Panc1 (cell line): ENCODE measurements around the gene C17orf50. TPM values are rescaled to one million over a fixed set of nuclear protein-coding genes. Genes with fewer than 3 reads are reported as not detected.

Experiments used
- ATAC-seq: fragments of 200-7000 bp; cut with Tn5 transposase; 2 replicates; pipeline ENCODE4 v1.9.1; 2020; ENCODE audit warnings: mild to moderate bottlenecking, moderate library complexity
- BruUV-seq: library from RNA; stranded (reverse); fragments of 400-500 nt; replicated peaks from 2 replicates; lab custom pipeline; 2021; lab: Mats Ljungman, UMichigan
- CTCF ChIA-PET: fragments of 300-600 bp; sonication (Branson Sonifier 250); formaldehyde crosslinking; loops from one replicate; lab custom pipeline; 2022; ENCODE audit warnings: antibody characterized with exemption; lab: Charles Lee
- POLR2A ChIA-PET: fragments of 300-600 bp; sonication (Branson Sonifier 250); formaldehyde crosslinking; loops from one replicate; lab custom pipeline; 2022; ENCODE audit warnings: antibody characterized with exemption; lab: Charles Lee
- DNase-seq: peaks from one replicate; pipeline ENCODE4 v3.0.0-alpha.2; 2010; ENCODE audit warnings: low read depth, low spot score
- H3K27ac ChIP-seq: 2 replicates; pipeline ENCODE4 v1.5.1; 2011; ENCODE audit warnings: mild to moderate bottlenecking, low read length, inconsistent platforms
- H3K27me3 ChIP-seq: fragments of 200-500 bp; sonication (Bioruptor generic); 2 replicates; pipeline ENCODE4 v1.6.0; 2014; ENCODE audit warnings: low read length, inconsistent platforms; ENCODE audit not compliant: control insufficient read depth, insufficient read depth
- H3K36me3 ChIP-seq: fragments of 200-500 bp; sonication (Bioruptor generic); 2 replicates; pipeline ENCODE4 v1.5.1; 2014; ENCODE audit warnings: inconsistent platforms, mild to moderate bottlenecking, low read length, moderate library complexity; ENCODE audit not compliant: control insufficient read depth, insufficient read depth
- H3K4me1 ChIP-seq: 2 replicates; pipeline ENCODE4 v1.5.1; 2011; ENCODE audit warnings: inconsistent platforms, mild to moderate bottlenecking, low read length, moderate library complexity; ENCODE audit not compliant: control insufficient read depth, insufficient read depth
- H3K4me3 ChIP-seq, 2 experiments: 2 replicates each; pipeline ENCODE4 v1.5.1; 2011 to 2012; ENCODE audit warnings: low read depth in 2 of 2, low read length in 2 of 2, mild to moderate bottlenecking in 2 of 2, inconsistent platforms in 1 of 2, moderate library complexity in 1 of 2
- H3K9me3 ChIP-seq: fragments of 200-500 bp; sonication (Bioruptor generic); 2 replicates; pipeline ENCODE4 v1.5.1; 2014; ENCODE audit warnings: low read depth, mild to moderate bottlenecking, inconsistent platforms, low read length, moderate library complexity; ENCODE audit not compliant: control insufficient read depth, insufficient read depth
- POLR2AphosphoS5 ChIP-seq: IDR thresholded peaks from 2 replicates; pipeline ENCODE4 v1.6.1; 2012; ENCODE audit warnings: mild to moderate bottlenecking, low read depth, low read length, moderate library complexity
- SIN3A ChIP-seq: IDR thresholded peaks from 2 replicates; pipeline ENCODE4 v1.6.1; 2012; ENCODE audit warnings: low read depth, mild to moderate bottlenecking, low read length, moderate library complexity, borderline replicate concordance; ENCODE audit not compliant: insufficient read depth
- TCF7L2 ChIP-seq: IDR thresholded peaks from 2 replicates; pipeline ENCODE4 v1.6.1; 2011; ENCODE audit warnings: mild to moderate bottlenecking, low read depth, low read length, inconsistent platforms
- in situ Hi-C: cut with HindIII; loops from 2 replicates; pipeline ENCODE4 v1.10.0; 2016; ENCODE audit warnings: low sequenced_read_pairs, low pct_unique_long_range_greater_than_20kb
- intact Hi-C: fragments of 100-400 bp; cut with micrococcal nuclease; formaldehyde crosslinking; loops from one replicate; pipeline ENCODE4 v1.10.0; 2022; ENCODE audit not compliant: unreplicated experiment
- total RNA-seq: library from RNA; stranded (reverse); gene quantifications from one replicate; pipeline ENCODE4 v1.2.1, GENCODE V29; 2021; ENCODE audit not compliant: unreplicated experiment
- TF ChIP-seq, protein P1 (sequence below): fragments of 450-650 bp; IDR thresholded peaks from 2 replicates; pipeline ENCODE4 v1.5.1; 2017; ENCODE audit warnings: mild to moderate bottlenecking
- TF ChIP-seq, protein P2 (sequence below), 2 experiments: IDR thresholded peaks; 2 replicates each; pipeline ENCODE4 v1.6.1; 2011 to 2012; ENCODE audit warnings: low read depth in 2 of 2, control low read depth in 1 of 2, low read length in 1 of 2, mild to moderate bottlenecking in 1 of 2, moderate library complexity in 1 of 2; ENCODE audit not compliant: insufficient read depth in 1 of 2

C17orf50 gene
- total RNA-seq, 1 experiment from 2014 or later, result not detected

DNA sequence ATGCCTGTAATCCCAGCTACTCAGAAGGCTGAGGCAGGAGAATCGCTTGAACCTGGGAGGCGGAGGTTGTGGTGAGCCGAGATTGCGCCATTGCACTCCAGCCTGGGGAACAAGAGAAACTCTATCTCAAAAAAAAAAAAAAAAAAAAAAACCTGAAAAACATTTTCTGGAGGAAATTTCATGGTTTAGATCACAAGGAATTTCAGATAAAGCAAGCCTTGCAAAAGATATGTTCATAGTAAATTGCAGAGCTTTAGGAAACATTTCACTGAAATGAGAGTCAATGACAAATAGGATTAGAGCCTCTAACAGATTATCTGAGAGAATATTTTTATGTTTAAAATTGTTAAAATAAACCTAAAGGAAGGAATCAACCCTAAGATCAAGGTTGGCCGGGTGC lies 51.8 kb downstream of the C17orf50 start:
- ATAC-seq (no peak), DNase-seq (no peak)
- intact Hi-C loops, result no loop called here
- Histone ChIP-seq H3K4me1 (peaks cover 22% of the 10 kb centered on the region), H3K36me3 (peaks cover 12% of the 10 kb centered on the region), H3K9me3 (no peaks in the 10 kb centered on the region), H3K4me3 (no peak overlapping the region), H3K27ac (no peak overlapping the region), H3K27me3 (no peaks in the 10 kb centered on the region)
- TF ChIP-seq SIN3A (no peak), TCF7L2 (no peak), POLR2AphosphoS5 (no peak)
- TF ChIP-seq, protein P1, sequence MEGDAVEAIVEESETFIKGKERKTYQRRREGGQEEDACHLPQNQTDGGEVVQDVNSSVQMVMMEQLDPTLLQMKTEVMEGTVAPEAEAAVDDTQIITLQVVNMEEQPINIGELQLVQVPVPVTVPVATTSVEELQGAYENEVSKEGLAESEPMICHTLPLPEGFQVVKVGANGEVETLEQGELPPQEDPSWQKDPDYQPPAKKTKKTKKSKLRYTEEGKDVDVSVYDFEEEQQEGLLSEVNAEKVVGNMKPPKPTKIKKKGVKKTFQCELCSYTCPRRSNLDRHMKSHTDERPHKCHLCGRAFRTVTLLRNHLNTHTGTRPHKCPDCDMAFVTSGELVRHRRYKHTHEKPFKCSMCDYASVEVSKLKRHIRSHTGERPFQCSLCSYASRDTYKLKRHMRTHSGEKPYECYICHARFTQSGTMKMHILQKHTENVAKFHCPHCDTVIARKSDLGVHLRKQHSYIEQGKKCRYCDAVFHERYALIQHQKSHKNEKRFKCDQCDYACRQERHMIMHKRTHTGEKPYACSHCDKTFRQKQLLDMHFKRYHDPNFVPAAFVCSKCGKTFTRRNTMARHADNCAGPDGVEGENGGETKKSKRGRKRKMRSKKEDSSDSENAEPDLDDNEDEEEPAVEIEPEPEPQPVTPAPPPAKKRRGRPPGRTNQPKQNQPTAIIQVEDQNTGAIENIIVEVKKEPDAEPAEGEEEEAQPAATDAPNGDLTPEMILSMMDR, result no peak
- TF ChIP-seq, protein P2, sequence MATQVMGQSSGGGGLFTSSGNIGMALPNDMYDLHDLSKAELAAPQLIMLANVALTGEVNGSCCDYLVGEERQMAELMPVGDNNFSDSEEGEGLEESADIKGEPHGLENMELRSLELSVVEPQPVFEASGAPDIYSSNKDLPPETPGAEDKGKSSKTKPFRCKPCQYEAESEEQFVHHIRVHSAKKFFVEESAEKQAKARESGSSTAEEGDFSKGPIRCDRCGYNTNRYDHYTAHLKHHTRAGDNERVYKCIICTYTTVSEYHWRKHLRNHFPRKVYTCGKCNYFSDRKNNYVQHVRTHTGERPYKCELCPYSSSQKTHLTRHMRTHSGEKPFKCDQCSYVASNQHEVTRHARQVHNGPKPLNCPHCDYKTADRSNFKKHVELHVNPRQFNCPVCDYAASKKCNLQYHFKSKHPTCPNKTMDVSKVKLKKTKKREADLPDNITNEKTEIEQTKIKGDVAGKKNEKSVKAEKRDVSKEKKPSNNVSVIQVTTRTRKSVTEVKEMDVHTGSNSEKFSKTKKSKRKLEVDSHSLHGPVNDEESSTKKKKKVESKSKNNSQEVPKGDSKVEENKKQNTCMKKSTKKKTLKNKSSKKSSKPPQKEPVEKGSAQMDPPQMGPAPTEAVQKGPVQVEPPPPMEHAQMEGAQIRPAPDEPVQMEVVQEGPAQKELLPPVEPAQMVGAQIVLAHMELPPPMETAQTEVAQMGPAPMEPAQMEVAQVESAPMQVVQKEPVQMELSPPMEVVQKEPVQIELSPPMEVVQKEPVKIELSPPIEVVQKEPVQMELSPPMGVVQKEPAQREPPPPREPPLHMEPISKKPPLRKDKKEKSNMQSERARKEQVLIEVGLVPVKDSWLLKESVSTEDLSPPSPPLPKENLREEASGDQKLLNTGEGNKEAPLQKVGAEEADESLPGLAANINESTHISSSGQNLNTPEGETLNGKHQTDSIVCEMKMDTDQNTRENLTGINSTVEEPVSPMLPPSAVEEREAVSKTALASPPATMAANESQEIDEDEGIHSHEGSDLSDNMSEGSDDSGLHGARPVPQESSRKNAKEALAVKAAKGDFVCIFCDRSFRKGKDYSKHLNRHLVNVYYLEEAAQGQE (IDR thresholded peaks at IDR 0.05; ENCODE audit: insufficient read depth in 1 of 2, low read depth in 2 of 2, low read length in 1 of 2), result no peak
- in situ Hi-C loops, result no loop called here
- ChIA-PET CTCF (interaction anchor here (0.6 to 0.7 kb wide), 3 partner anchors 18 to 30 kb away, joined by 6 to 9 read pairs (median 7); no protein-coding TSS in a partner anchor), POLR2A (interaction anchor here (0.6 to 0.7 kb wide), 2 partner anchors 42 to 70 kb away, joined by 8 to 10 read pairs; no protein-coding TSS in a partner anchor)
- no TSS peak for BruUV-seq

Other genes with a start within 250 kb of the C17orf50 start
- 0.33 TPM for gene SLFN12L, start 223.2 kb upstream of the C17orf50 start, total RNA-seq
- not detected for gene SLFN14, start 200.1 kb upstream of the C17orf50 start, total RNA-seq
- gene PEX12, start 182.3 kb upstream of the C17orf50 start, total RNA-seq, result 6.6 TPM
- gene AP2B1, start 173.6 kb upstream of the C17orf50 start, total RNA-seq, result 446 TPM
- gene RASL10B, start 29.2 kb upstream of the C17orf50 start, total RNA-seq, result 4.3 TPM
- not detected for gene GAS2L2, start 7.6 kb upstream of the C17orf50 start, total RNA-seq
- gene MMP28, start 34.8 kb downstream of the C17orf50 start, total RNA-seq, result 1.6 TPM
- gene TAF15, start 48.6 kb downstream of the C17orf50 start, total RNA-seq, result 249 TPM
- not detected for gene HEATR9, start 108.0 kb downstream of the C17orf50 start, total RNA-seq
- 15.9 TPM for gene CCL5, start 119.5 kb downstream of the C17orf50 start, total RNA-seq
- gene RDM1, start 169.9 kb downstream of the C17orf50 start, total RNA-seq, result 5.5 TPM
- not detected for gene LYZL6, start 182.8 kb downstream of the C17orf50 start, total RNA-seq
- gene CCL16, start 220.6 kb downstream of the C17orf50 start, total RNA-seq, result not detected
- not detected for gene CCL14, start 225.8 kb downstream of the C17orf50 start, total RNA-seq
- not detected for gene CCL15, start 240.7 kb downstream of the C17orf50 start, total RNA-seq